ENCODE results near the gene TSPAN17.

The TSPAN17 gene

GRCh38 chr5:176659512-176659839 lies 12.2 kb downstream of the TSPAN17 start:
- Histone ChIP-seq H3K36me3 (ENCODE audit: control insufficient read depth, insufficient read depth, low read length) (peaks cover 1% of the 10 kb centered on the region; the same call in 1 of the 2 replicates), H3K27me3 (replicated peaks; ENCODE audit: control insufficient read depth, insufficient read depth, low read length) (no peaks in the 10 kb centered on the region), H3K4me3 (replicated peaks; ENCODE audit: low read depth, low read length) (no peak overlapping the region)
- TF ChIP-seq CTCF (IDR thresholded peaks at IDR 0.05; ENCODE audit: insufficient read depth, low read length, poor library complexity, severe bottlenecking) = no peak
- DNase-seq (ENCODE audit: extremely low read depth, insufficient read length) = no peak

- peaks cover 1% of the 10 kb centered on the region; the same call in 1 of the 2 replicates for H3K36me3 ChIP-seq (ENCODE audit: control insufficient read depth, insufficient read depth, low read length)
- DNase-seq (ENCODE audit: extremely low read depth, insufficient read length) = no peak
- no peaks in the 10 kb centered on the region for H3K27me3 ChIP-seq (replicated peaks; ENCODE audit: control insufficient read depth, insufficient read depth, low read length)
- H3K4me3 ChIP-seq (replicated peaks; ENCODE audit: low read depth, low read length) = no peak overlapping the region
- no peak for TF ChIP-seq CTCF (IDR thresholded peaks at IDR 0.05; ENCODE audit: insufficient read depth, low read length, poor library complexity, severe bottlenecking)
These were observed 12.7 kb downstream of the TSPAN17 start for GRCh38 chr5:176659860-176660461.

- no peak overlapping the region for H3K4me3 ChIP-seq (replicated peaks; ENCODE audit: low read depth, low read length)
- DNase-seq (ENCODE audit: extremely low read depth, insufficient read length) = no peak
- H3K36me3 ChIP-seq (ENCODE audit: control insufficient read depth, insufficient read depth, low read length) = peaks cover 1% of the 10 kb centered on the region; the same call in 1 of the 2 replicates
- no peak for TF ChIP-seq CTCF (IDR thresholded peaks at IDR 0.05; ENCODE audit: insufficient read depth, low read length, poor library complexity, severe bottlenecking)
- no peaks in the 10 kb centered on the region for H3K27me3 ChIP-seq (replicated peaks; ENCODE audit: control insufficient read depth, insufficient read depth, low read length)
These were observed 13.2 kb downstream of the TSPAN17 start for GRCh38 chr5:176660530-176660859.

GRCh38 chr5:176660860-176661641 lies 13.8 kb downstream of the TSPAN17 start:
- TF ChIP-seq CTCF (IDR thresholded peaks at IDR 0.05; ENCODE audit: insufficient read depth, low read length, poor library complexity, severe bottlenecking) = peak; percentile 96
- H3K4me3 ChIP-seq (replicated peaks; ENCODE audit: low read depth, low read length) = no peak overlapping the region
- H3K27me3 ChIP-seq (replicated peaks; ENCODE audit: control insufficient read depth, insufficient read depth, low read length) = no peaks in the 10 kb centered on the region
- DNase-seq (ENCODE audit: extremely low read depth, insufficient read length) = peak; percentile 73
- peaks cover 1% of the 10 kb centered on the region; the same call in 1 of the 2 replicates for H3K36me3 ChIP-seq (ENCODE audit: control insufficient read depth, insufficient read depth, low read length)

- TF ChIP-seq CTCF (IDR thresholded peaks at IDR 0.05; ENCODE audit: insufficient read depth, low read length, poor library complexity, severe bottlenecking) = no peak
- Histone ChIP-seq H3K4me3 (replicated peaks; ENCODE audit: low read depth, low read length) (no peak overlapping the region), H3K27me3 (replicated peaks; ENCODE audit: control insufficient read depth, insufficient read depth, low read length) (no peaks in the 10 kb centered on the region), H3K36me3 (ENCODE audit: control insufficient read depth, insufficient read depth, low read length) (peaks cover 1% of the 10 kb centered on the region; the same call in 1 of the 2 replicates)
- no peak for DNase-seq (ENCODE audit: extremely low read depth, insufficient read length)
These were observed 14.4 kb downstream of the TSPAN17 start for GRCh38 chr5:176661676-176662075.

All from GM06990 (cell line).